Small intestine (tissue), 7 donors: Measurements from ENCODE around the gene CORO1A. TPM values are rescaled to one million over a fixed set of nuclear protein-coding genes. Genes with fewer than 3 reads are reported as not detected.
"Not testable (repeated sequence)": the region's sequence is repeated elsewhere in the genome, so short reads cannot be mapped to it uniquely, and the experiment has no call there.

Source experiments
- DNase-seq, 2 donors: peaks; one replicate each; pipeline versions ENCODE4 v3.0.0 to v3.0.0-alpha.2; 2013
- FAIRE-seq: peaks from 2 replicates; lab custom pipeline; 2012; peaks lifted over from hg19 to GRCh38; lab: Jason Lieb, UNC
- H3K27ac ChIP-seq, 3 donors: one replicate each; pipeline ENCODE4 v1.5.1; 2013; ENCODE audit warnings: low read length in 2 of 3, mild to moderate bottlenecking in 2 of 3, control low read depth in 1 of 3, inconsistent platforms in 1 of 3, low read depth in 1 of 3, moderate library complexity in 1 of 3
- H3K27me3 ChIP-seq, 3 donors: one replicate each; pipeline ENCODE4 v1.6.1; 2013; ENCODE audit warnings: low read length in 3 of 3, inconsistent platforms in 1 of 3; ENCODE audit not compliant: control insufficient read depth in 3 of 3, insufficient read depth in 3 of 3
- H3K36me3 ChIP-seq, 3 donors: one replicate each; pipeline ENCODE4 v1.6.1; 2013; ENCODE audit warnings: low read length in 3 of 3, inconsistent platforms in 1 of 3, low read depth in 1 of 3, mild to moderate bottlenecking in 1 of 3, moderate library complexity in 1 of 3; ENCODE audit not compliant: control insufficient read depth in 3 of 3, insufficient read depth in 2 of 3
- H3K4me1 ChIP-seq, 3 donors: one replicate each; pipeline ENCODE4 v1.6.1; 2013; ENCODE audit warnings: low read length in 2 of 3, inconsistent platforms in 1 of 3, low read depth in 1 of 3, mild to moderate bottlenecking in 1 of 3, moderate library complexity in 1 of 3; ENCODE audit not compliant: control insufficient read depth in 3 of 3, insufficient read depth in 2 of 3
- H3K4me3 ChIP-seq, 3 donors: one replicate each; pipeline ENCODE4 v1.5.1; 2013; ENCODE audit warnings: low read length in 3 of 3, control low read depth in 1 of 3, inconsistent platforms in 1 of 3, low read depth in 1 of 3, mild to moderate bottlenecking in 1 of 3, moderate library complexity in 1 of 3
- H3K9me3 ChIP-seq, 2 donors: one replicate each; pipeline ENCODE4 v1.6.1; 2013; ENCODE audit warnings: low read depth in 1 of 2, low read length in 1 of 2; ENCODE audit not compliant: control insufficient read depth in 2 of 2, insufficient read depth in 1 of 2
- WGBS, 3 donors: extraction: QIAGEN DNeasy Blood & Tissue Kit; methylation state at CpG; one replicate each; pipeline ENCODE4 v1.1.7; 2013; 5-methylcytosine and 5-hydroxymethylcytosine counted together
- polyA plus RNA-seq, 4 donors: library from polyadenylated mRNA; stranded (reverse) in 3 of 4; unstranded in 1 of 4; fragments of 200-250 nt in 3 of 4; fragments of 120-200 nt in 1 of 4; gene quantifications; one replicate each; pipeline versions ENCODE4 v1.2.1 to v1.2.3, GENCODE V29; 2013
- donor health status: healthy with polysubstance abuse.
- donor health status: control.
- donor health status: control.
- donor health status: Bipolar disorder and iron deficiency.
- donor health status: healthy.

The CORO1A gene
- polyA plus RNA-seq, 4 donors = 27.3 to 65.7 (median 32.7) TPM

GRCh38 chr16:30199049-30199448 is 15.6 kb downstream of the CORO1A start, which contains the start of gene SULT1A3:
SULT1A3 (plus strand) TSS chr16:30199255; CDS start chr16:30200729, 1,474 bp downstream.
- not testable (repeated sequence) for H3K4me1 ChIP-seq, H3K36me3 ChIP-seq, H3K9me3 ChIP-seq, DNase-seq, FAIRE-seq, H3K27me3 ChIP-seq, H3K4me3 ChIP-seq, H3K27ac ChIP-seq
- no CpG with 5 or more reads among the region's 3 CpGs for WGBS, 3 donors

- FAIRE-seq, H3K4me1 ChIP-seq, H3K27me3 ChIP-seq, DNase-seq, H3K36me3 ChIP-seq, H3K27ac ChIP-seq, H3K9me3 ChIP-seq, H3K4me3 ChIP-seq: not testable (repeated sequence)
- WGBS, 3 donors = no CpG with 5 or more reads among the region's 15 CpGs
Observed at GRCh38 chr16:30199608-30200343, 16.4 kb downstream of the CORO1A start.

- H3K9me3 ChIP-seq, FAIRE-seq, H3K27ac ChIP-seq, H3K36me3 ChIP-seq, DNase-seq, H3K27me3 ChIP-seq, H3K4me1 ChIP-seq: not testable (repeated sequence)
- WGBS, 3 donors = 0 to 1% (median 1%) methylated on average over 14 to 20 of the region's 52 CpGs
- H3K4me3 ChIP-seq = peak overlapping the region in 2 of 3 donors; percentile 41 to 43
Observed at GRCh38 chr16:30205541-30206236, 22.3 kb downstream of the CORO1A start.

- not testable (repeated sequence) for H3K9me3 ChIP-seq, H3K4me1 ChIP-seq, H3K27me3 ChIP-seq, H3K36me3 ChIP-seq, DNase-seq, FAIRE-seq, H3K27ac ChIP-seq
- peak overlapping the region in 2 of 3 donors; percentile 41 to 43 for H3K4me3 ChIP-seq
- no CpG with 5 or more reads among the region's 33 CpGs for WGBS, 3 donors
Observed at GRCh38 chr16:30206252-30206651, 22.9 kb downstream of the CORO1A start.

- WGBS, 3 donors = 25 to 48% (median 45%) methylated on average over 2 of the region's 9 CpGs
- not testable (repeated sequence) for H3K9me3 ChIP-seq, H3K4me1 ChIP-seq, FAIRE-seq, DNase-seq, H3K27ac ChIP-seq, H3K36me3 ChIP-seq, H3K4me3 ChIP-seq, H3K27me3 ChIP-seq
Observed at GRCh38 chr16:30207063-30207704, 23.8 kb downstream of the CORO1A start.

- H3K36me3 ChIP-seq, H3K4me1 ChIP-seq, H3K4me3 ChIP-seq, DNase-seq, FAIRE-seq, H3K9me3 ChIP-seq, H3K27me3 ChIP-seq, H3K27ac ChIP-seq: not testable (repeated sequence)
- WGBS, 3 donors = 0 to 12% (median 0%) methylated on average over 2 to 4 of the region's 6 CpGs
Observed at GRCh38 chr16:30209032-30209431, 25.6 kb downstream of the CORO1A start.

GRCh38 chr16:30211414-30211813 is 28.0 kb downstream of the CORO1A start:
- not testable (repeated sequence) for H3K4me1 ChIP-seq, H3K4me3 ChIP-seq, H3K9me3 ChIP-seq, H3K27ac ChIP-seq, H3K27me3 ChIP-seq, DNase-seq, FAIRE-seq, H3K36me3 ChIP-seq
- WGBS, 3 donors = no CpG with 5 or more reads among the region's 4 CpGs

GRCh38 chr16:30217082-30217481 is 33.7 kb downstream of the CORO1A start:
- not testable (repeated sequence) for H3K27ac ChIP-seq, FAIRE-seq, H3K27me3 ChIP-seq, H3K4me3 ChIP-seq, H3K9me3 ChIP-seq, H3K4me1 ChIP-seq, DNase-seq, H3K36me3 ChIP-seq
- WGBS, 3 donors = 74 to 79% (median 79%) methylated on average over 3 of the region's 5 CpGs
